ENCODE results near the gene AMH. TPM values are rescaled to one million over a fixed set of nuclear protein-coding genes. Genes with fewer than 3 reads are reported as not detected.
A peak's percentile ranks its signal among the peaks of the same experiment; 100 is the strongest.

Gene AMH
- polyA plus RNA-seq, 2 of the 4 experiments (the other 2 are of a cell fraction), result 3.0 to 12.0 TPM

DNA sequence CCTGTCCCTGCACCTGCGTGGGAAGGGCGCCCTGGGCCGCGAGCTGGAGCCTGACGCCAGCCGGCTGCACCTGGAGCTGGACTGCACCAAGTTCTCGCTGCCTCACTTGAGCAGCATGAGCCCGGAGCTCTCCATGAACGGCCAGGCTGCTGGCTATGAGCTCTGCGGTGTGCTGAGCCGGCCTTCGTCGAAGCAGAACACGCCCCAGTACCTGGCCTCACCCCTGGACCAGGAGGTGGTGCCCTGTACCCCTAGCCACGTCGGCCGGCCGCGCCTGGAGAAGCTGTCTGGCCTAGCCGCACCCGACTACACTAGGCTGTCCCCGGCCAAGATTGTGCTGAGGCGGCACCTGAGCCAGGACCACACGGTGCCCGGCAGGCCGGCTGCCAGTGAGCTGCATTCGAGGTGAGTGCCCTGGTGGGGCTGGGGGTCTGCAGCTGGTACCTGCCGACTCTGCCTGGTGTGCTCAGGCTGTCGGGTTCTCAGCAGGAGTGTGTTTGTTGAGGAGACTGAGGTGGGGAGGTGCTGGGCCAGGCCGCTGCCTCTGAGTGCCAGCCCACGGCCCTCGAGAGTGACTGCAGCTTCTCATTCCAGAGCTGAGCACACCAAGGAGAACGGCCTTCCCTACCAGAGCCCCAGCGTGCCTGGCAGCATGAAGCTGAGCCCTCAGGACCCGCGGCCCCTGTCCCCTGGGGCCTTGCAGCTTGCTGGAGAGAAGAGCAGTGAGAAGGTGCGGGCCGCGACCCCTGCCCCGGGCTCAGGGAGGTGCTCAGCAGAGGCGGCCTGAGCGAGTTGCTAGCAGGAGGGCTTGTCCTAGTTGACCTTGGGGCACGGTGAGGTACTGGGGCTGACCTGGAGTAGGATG lies 32.5 kb upstream of the AMH start:
- Histone ChIP-seq H3K4me2 (no peak overlapping the region), H3K4me3 (no peak overlapping the region), H3K27ac (no peak overlapping the region), H3K4me1 (peaks cover 9% of the 10 kb centered on the region; the same call in 2 of the 3 replicates), H3K9me3 (no peaks in the 10 kb centered on the region)
- TF ChIP-seq MYC (IDR thresholded peaks at IDR 0.05; ENCODE audit: borderline replicate concordance, low read length), result no peak
- TF ChIP-seq MAFK (IDR thresholded peaks at IDR 0.05; ENCODE audit: partially characterized antibody), result peak; percentile 40
- DNase-seq (ENCODE audit: low read depth in 1 of 2, low spot score in 1 of 2), result no peak
- ChIA-PET POLR2A (interaction anchor here (0.5 kb wide), 1 partner anchor 32 kb away, joined by 5 read pairs; no protein-coding TSS in a partner anchor), CTCF (no interaction called here)
- 91% methylated on average over 10 of the region's 43 CpGs for WGBS (ENCODE audit: missing lambda C conversion rate)
- ATAC-seq, result no peak
- no peak for FAIRE-seq

DNA sequence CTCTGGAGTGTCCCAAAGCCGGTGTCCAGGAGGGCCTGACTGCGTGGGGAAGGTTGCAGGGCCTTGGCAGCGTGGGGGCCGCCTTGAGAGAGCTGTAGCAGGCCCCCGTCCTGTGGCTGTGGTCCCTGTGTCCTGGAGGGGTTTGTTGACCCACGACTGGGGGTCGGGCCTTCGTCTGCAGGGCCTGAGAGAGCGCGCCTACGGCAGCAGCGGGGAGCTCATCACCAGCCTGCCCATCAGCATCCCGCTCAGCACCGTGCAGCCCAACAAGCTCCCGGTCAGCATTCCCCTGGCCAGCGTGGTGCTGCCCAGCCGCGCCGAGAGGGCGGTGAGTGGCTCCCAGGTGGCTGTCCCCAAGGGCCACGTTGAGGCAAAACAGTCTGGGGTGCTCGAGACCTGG lies 31.5 kb upstream of the AMH start:
- CTCF ChIA-PET, result interaction anchor here (0.6 to 0.9 kb wide), 2 partner anchors 18 to 174 kb away, joined by 3 to 4 read pairs; partner anchors contain the start of gene PLEKHJ1
- TF ChIP-seq NR3C1 (IDR thresholded peaks at IDR 0.05), result no peak
- no peak for ATAC-seq

DNA sequence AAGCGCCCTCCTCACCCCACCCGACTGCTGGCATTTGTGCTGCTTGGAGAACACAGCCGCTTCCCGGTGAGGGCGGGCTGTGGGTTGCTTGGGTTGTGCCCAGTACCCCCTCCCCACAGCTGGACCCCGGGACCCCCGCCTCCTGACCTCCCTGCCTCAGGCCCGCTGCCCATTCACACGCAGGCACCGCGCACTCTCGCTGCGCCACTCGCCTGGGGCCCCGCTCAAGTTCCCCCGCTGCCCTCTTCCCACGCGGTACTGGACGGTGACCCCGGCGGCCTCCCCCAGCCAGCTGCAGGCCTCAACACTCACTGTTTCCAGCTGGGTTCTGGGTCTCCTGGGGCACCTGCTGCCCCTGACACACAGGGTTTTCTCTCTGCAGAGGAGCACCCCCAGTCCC lies 29.4 kb upstream of the AMH start:
- no peak overlapping the region for H3K27ac ChIP-seq
- DNase-seq (ENCODE audit: low read depth in 1 of 2, low spot score in 1 of 2) (no peak), ATAC-seq (no peak), FAIRE-seq (no peak)
- no peak overlapping the region for H3K4me3 ChIP-seq
- ChIA-PET CTCF (no interaction called here), POLR2A (no interaction called here)
- no peaks in the 10 kb centered on the region for H3K9me3 ChIP-seq
- no peak for TF ChIP-seq ESRRA (IDR thresholded peaks at IDR 0.05; ENCODE audit: borderline replicate concordance, low read length)
- WGBS (ENCODE audit: missing lambda C conversion rate), result over 99% methylated on average over 18 of the region's 21 CpGs
- H3K4me2 ChIP-seq, result no peak overlapping the region
- peaks cover 12% of the 10 kb centered on the region; the same call in 2 of the 3 replicates for H3K4me1 ChIP-seq

More for the DNA sequence above, 31.5 kb upstream of the AMH start:
- POLR2A ChIA-PET, result no interaction called here
- H3K27ac ChIP-seq, result no peak overlapping the region
- FAIRE-seq (no peak), DNase-seq (ENCODE audit: low read depth in 1 of 2, low spot score in 1 of 2) (no peak)
- no peak overlapping the region for H3K4me2 ChIP-seq
- H3K4me1 ChIP-seq, result peaks cover 12% of the 10 kb centered on the region; the same call in 2 of the 3 replicates
- H3K4me3 ChIP-seq, result no peak overlapping the region
- whole genome bisulfite sequencing (ENCODE audit: missing lambda C conversion rate), result 98% methylated on average over 7 of the region's 22 CpGs
- H3K9me3 ChIP-seq, result no peaks in the 10 kb centered on the region

DNA sequence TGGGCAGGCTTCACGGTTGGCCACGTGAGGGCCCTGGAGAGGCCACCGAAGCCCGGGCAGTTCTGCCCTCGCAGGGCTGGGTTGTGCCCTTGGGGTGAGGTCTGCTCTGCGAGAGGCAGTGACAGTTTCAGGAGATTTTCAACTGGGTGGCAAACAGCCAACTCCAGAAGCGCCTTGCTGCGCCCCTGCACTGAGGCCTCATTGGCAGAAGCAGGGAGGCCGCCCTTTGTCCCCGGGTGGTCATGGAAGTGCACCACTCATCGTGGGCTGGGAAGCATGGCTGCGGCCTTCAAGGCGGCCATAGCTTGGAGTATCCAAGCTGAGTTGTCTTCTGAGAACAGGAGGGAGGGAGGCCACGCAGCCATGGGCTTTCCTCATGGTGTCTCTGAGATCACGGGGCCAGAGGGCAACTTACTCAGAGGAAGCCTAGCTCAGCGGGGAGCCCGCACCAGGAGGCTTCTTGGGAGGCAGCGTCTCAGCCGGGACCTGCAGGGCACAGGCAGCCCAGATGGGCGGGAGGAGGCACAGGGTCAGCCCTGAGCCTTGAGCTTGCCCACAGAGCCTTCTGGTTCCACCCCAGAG lies 27.8 kb upstream of the AMH start:
- DNase-seq (ENCODE audit: low read depth in 1 of 2, low spot score in 1 of 2) (peak in 1 of 2 experiments; percentile 30), FAIRE-seq (no peak), ATAC-seq (peak; percentile 22 to 54; a peak in 3 of 6 replicates)
- TF ChIP-seq, protein P1, sequence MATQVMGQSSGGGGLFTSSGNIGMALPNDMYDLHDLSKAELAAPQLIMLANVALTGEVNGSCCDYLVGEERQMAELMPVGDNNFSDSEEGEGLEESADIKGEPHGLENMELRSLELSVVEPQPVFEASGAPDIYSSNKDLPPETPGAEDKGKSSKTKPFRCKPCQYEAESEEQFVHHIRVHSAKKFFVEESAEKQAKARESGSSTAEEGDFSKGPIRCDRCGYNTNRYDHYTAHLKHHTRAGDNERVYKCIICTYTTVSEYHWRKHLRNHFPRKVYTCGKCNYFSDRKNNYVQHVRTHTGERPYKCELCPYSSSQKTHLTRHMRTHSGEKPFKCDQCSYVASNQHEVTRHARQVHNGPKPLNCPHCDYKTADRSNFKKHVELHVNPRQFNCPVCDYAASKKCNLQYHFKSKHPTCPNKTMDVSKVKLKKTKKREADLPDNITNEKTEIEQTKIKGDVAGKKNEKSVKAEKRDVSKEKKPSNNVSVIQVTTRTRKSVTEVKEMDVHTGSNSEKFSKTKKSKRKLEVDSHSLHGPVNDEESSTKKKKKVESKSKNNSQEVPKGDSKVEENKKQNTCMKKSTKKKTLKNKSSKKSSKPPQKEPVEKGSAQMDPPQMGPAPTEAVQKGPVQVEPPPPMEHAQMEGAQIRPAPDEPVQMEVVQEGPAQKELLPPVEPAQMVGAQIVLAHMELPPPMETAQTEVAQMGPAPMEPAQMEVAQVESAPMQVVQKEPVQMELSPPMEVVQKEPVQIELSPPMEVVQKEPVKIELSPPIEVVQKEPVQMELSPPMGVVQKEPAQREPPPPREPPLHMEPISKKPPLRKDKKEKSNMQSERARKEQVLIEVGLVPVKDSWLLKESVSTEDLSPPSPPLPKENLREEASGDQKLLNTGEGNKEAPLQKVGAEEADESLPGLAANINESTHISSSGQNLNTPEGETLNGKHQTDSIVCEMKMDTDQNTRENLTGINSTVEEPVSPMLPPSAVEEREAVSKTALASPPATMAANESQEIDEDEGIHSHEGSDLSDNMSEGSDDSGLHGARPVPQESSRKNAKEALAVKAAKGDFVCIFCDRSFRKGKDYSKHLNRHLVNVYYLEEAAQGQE (IDR thresholded peaks at IDR 0.05), result no peak
- TF ChIP-seq NR3C1 (IDR thresholded peaks at IDR 0.05) (no peak), HOXB5 (CRISPR knock-in tag; IDR thresholded peaks at IDR 0.05) (no peak), RNF2 (IDR thresholded peaks at IDR 0.05; ENCODE audit: borderline replicate concordance, low read depth) (no peak), SMC3 (IDR thresholded peaks at IDR 0.05) (no peak), MAZ (IDR thresholded peaks at IDR 0.05; ENCODE audit: borderline replicate concordance, low read depth, low read length) (no peak), RFX5 (IDR thresholded peaks at IDR 0.05) (no peak), POLR2A (IDR thresholded peaks at IDR 0.05; ENCODE audit: low read length) (no peak), FOSL2 (IDR thresholded peaks at IDR 0.05) (no peak), FOSL2 (CRISPR knock-in tag; IDR thresholded peaks at IDR 0.05) (no peak), JUNB (IDR thresholded peaks at IDR 0.05) (no peak), NPAS2 (CRISPR knock-in tag; IDR thresholded peaks at IDR 0.05; ENCODE audit: borderline replicate concordance) (no peak), CHD2 (IDR thresholded peaks at IDR 0.05; ENCODE audit: low read length, partially characterized antibody) (no peak), RAD21 (conservative IDR thresholded peaks at IDR 0.05 in 1 of 2, IDR thresholded peaks at IDR 0.05 in 1 of 2) (no peak)
- TF ChIP-seq, protein P2, sequence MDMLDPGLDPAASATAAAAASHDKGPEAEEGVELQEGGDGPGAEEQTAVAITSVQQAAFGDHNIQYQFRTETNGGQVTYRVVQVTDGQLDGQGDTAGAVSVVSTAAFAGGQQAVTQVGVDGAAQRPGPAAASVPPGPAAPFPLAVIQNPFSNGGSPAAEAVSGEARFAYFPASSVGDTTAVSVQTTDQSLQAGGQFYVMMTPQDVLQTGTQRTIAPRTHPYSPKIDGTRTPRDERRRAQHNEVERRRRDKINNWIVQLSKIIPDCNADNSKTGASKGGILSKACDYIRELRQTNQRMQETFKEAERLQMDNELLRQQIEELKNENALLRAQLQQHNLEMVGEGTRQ (IDR thresholded peaks at IDR 0.05), result no peak
- TF ChIP-seq, protein P3, sequence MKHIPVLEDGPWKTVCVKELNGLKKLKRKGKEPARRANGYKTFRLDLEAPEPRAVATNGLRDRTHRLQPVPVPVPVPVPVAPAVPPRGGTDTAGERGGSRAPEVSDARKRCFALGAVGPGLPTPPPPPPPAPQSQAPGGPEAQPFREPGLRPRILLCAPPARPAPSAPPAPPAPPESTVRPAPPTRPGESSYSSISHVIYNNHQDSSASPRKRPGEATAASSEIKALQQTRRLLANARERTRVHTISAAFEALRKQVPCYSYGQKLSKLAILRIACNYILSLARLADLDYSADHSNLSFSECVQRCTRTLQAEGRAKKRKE (CRISPR knock-in tag; IDR thresholded peaks at IDR 0.05; ENCODE audit: low read depth), result no peak
- H3K4me2 ChIP-seq, result 0 out of 3 replicates have a peak overlapping the region, but pooled peaks have one; percentile 12
- H3K9me3 ChIP-seq, result no peaks in the 10 kb centered on the region
- H3K27ac ChIP-seq, result peak overlapping the region; percentile 8 to 50; a peak in 4 of 6 replicates
- ChIA-PET CTCF (interaction anchor here (0.6 to 2.7 kb wide), 5 partner anchors 8 to 80 kb away, joined by 3 to 9 read pairs (median 5); no protein-coding TSS in a partner anchor), POLR2A (no interaction called here)
- peaks cover 12% of the 10 kb centered on the region; the same call in 2 of the 3 replicates for H3K4me1 ChIP-seq
- H3K4me3 ChIP-seq, result no peak overlapping the region
- 70% methylated on average over 13 of the region's 20 CpGs for WGBS (ENCODE audit: missing lambda C conversion rate)

Measured in A549 (cell line).